GM23338 (cell line): ENCODE data around the gene VPS72. TPM values are rescaled to one million over a fixed set of nuclear protein-coding genes. Genes with fewer than 3 reads are reported as not detected.

Experiments used
- ATAC-seq: fragments of 200-7000 bp; cut with Tn5 transposase; 3 replicates; pipeline ENCODE4 v1.9.1; 2020
- DNase-seq: peaks from one replicate; pipeline ENCODE4 v3.0.0-alpha.2; 2015; ENCODE audit warnings: low spot score
- H2AFZ ChIP-seq: fragments of 200-600 bp; sonication (generic); 2 replicates; pipeline ENCODE4 v1.8.0; 2016; ENCODE audit warnings: antibody characterized with exemption, mild to moderate bottlenecking, moderate library complexity
- H3F3A ChIP-seq: fragments of 200-600 bp; sonication (generic); replicated peaks from 2 replicates; pipeline ENCODE4 v1.8.0; 2017; ENCODE audit warnings: antibody characterized with exemption, mixed run types, low read depth
- H3K27ac ChIP-seq: fragments of 200-600 bp; sonication (generic); 2 replicates; pipeline ENCODE4 v1.6.1; 2016; ENCODE audit warnings: low read depth
- H3K27me3 ChIP-seq: fragments of 200-600 bp; sonication (generic); 2 replicates; pipeline ENCODE4 v1.8.0; 2016; ENCODE audit warnings: mild to moderate bottlenecking, mixed run types, moderate library complexity; ENCODE audit not compliant: insufficient read depth
- H3K36me3 ChIP-seq: fragments of 200-600 bp; sonication (generic); 2 replicates; pipeline ENCODE4 v1.8.0; 2016; ENCODE audit warnings: mild to moderate bottlenecking; ENCODE audit not compliant: insufficient read depth
- H3K4me1 ChIP-seq: fragments of 200-600 bp; sonication (generic); 2 replicates; pipeline ENCODE4 v1.8.0; 2016; ENCODE audit warnings: mild to moderate bottlenecking, moderate library complexity; ENCODE audit not compliant: insufficient read depth
- H3K4me2 ChIP-seq: fragments of 200-600 bp; sonication (generic); 2 replicates; pipeline ENCODE4 v1.7.1; 2017; ENCODE audit warnings: mixed run types
- H3K4me3 ChIP-seq: fragments of 200-600 bp; sonication (generic); 2 replicates; pipeline ENCODE4 v1.6.1; 2016; ENCODE audit warnings: mixed run types
- H3K79me2 ChIP-seq: fragments of 200-600 bp; sonication (generic); replicated peaks from 2 replicates; pipeline ENCODE4 v1.8.0; 2017; ENCODE audit warnings: mild to moderate bottlenecking; ENCODE audit not compliant: insufficient read depth
- H3K9me2 ChIP-seq: fragments of 200-600 bp; sonication (generic); 2 replicates; pipeline ENCODE4 v1.8.0; 2017; ENCODE audit not compliant: insufficient read depth
- H4K20me1 ChIP-seq: fragments of 200-600 bp; sonication (generic); replicated peaks from 2 replicates; pipeline ENCODE4 v1.8.0; 2017; ENCODE audit warnings: mild to moderate bottlenecking; ENCODE audit not compliant: insufficient read depth
- H3K27ac Mint-ChIP-seq: 2 replicates; pipeline ENCODE4 v1.8.0; 2020; ENCODE audit warnings: inconsistent platforms, mild to moderate bottlenecking, moderate library complexity, mixed read lengths
- H3K27me3 Mint-ChIP-seq: 3 replicates; pipeline ENCODE4 v1.8.0; 2022; ENCODE audit warnings: low read depth, mild to moderate bottlenecking, moderate library complexity, mixed read lengths, inconsistent platforms; ENCODE audit not compliant: insufficient read depth, poor library complexity
- H3K36me3 Mint-ChIP-seq: 3 replicates; pipeline ENCODE4 v1.8.0; 2021; ENCODE audit warnings: low read depth, mild to moderate bottlenecking, inconsistent platforms, moderate library complexity, mixed read lengths
- H3K4me1 Mint-ChIP-seq: 3 replicates; pipeline ENCODE4 v1.8.0; 2020; ENCODE audit warnings: mild to moderate bottlenecking, inconsistent platforms, mixed read lengths
- H3K4me3 Mint-ChIP-seq: 3 replicates; pipeline ENCODE4 v1.8.0; 2021; ENCODE audit warnings: moderate library complexity, mild to moderate bottlenecking, inconsistent platforms, mixed read lengths
- H3K9me3 Mint-ChIP-seq: 3 replicates; pipeline ENCODE4 v1.8.0; 2020; ENCODE audit warnings: moderate library complexity, mild to moderate bottlenecking, inconsistent platforms, mixed read lengths
- CREB1 ChIP-seq: fragments of 250-450 bp; sonication (Bioruptor Pico); IDR thresholded peaks from 2 replicates; pipeline ENCODE4 v1.5.0; 2020; ENCODE audit warnings: low read depth, mild to moderate bottlenecking, moderate library complexity
- CTCF ChIP-seq, 2 experiments: fragments of 200-600 bp in 1 of 2; sonication (generic) in 1 of 2; conservative IDR thresholded peaks; 2 replicates each; pipeline versions ENCODE4 v1.5.1 to v1.6.1; 2016 to 2017; ENCODE audit warnings: antibody characterized with exemption in 2 of 2, low read depth in 2 of 2, mild to moderate bottlenecking in 2 of 2, moderate library complexity in 1 of 2
- EZH2phosphoT487 ChIP-seq: fragments of 200-600 bp; sonication (generic); IDR thresholded peaks from one replicate; pipeline ENCODE4 v1.8.1; 2018; ENCODE audit warnings: antibody characterized with exemption; ENCODE audit not compliant: unreplicated experiment
- REST ChIP-seq: IDR thresholded peaks from one replicate; pipeline ENCODE4 v1.6.1; 2018; ENCODE audit warnings: antibody characterized with exemption; ENCODE audit not compliant: unreplicated experiment
- ZNF114 ChIP-seq: fragments of 250-450 bp; sonication (Bioruptor Pico); IDR thresholded peaks from 2 replicates; pipeline ENCODE4 v1.5.0; 2020; ENCODE audit warnings: mild to moderate bottlenecking, moderate library complexity
- ZNF462 ChIP-seq: fragments of 250-450 bp; sonication (Bioruptor Pico); IDR thresholded peaks from 2 replicates; pipeline ENCODE4 v1.5.0; 2020; ENCODE audit warnings: mild to moderate bottlenecking, moderate library complexity
- polyA plus RNA-seq: library from polyadenylated mRNA; unstranded; fragments of >200 nt; fragmentation: Nextera tagmentation; extraction: Ambion mirVana; gene quantifications from 2 replicates; pipeline ENCODE4 v1.2.1, GENCODE V29; 2016
- total RNA-seq: library from RNA; depleted of rRNA; stranded (reverse); fragments of >200 nt; shearing (Covaris generic); gene quantifications from 2 replicates; pipeline ENCODE4 v1.2.3, GENCODE V29; 2014

VPS72 gene
- total and polyA plus RNA-seq, 2 experiments from 2014 or later = 60.2 to 90.3 TPM

- peaks cover 10% of the 10 kb centered on the region for H3K36me3 ChIP-seq
- DNase-seq (peak; percentile 54), ATAC-seq (peak; percentile 96)
- Mint-ChIP-seq H3K36me3 (peaks cover 58% of the 10 kb centered on the region), H3K4me1 (no peaks in the 10 kb centered on the region), H3K4me3 (no peak within 1 kb of the TSS), H3K9me3 (no peaks in the 10 kb centered on the region), H3K27me3 (peaks cover 3% of the 10 kb centered on the region), H3K27ac (peak within 1 kb of the TSS; percentile 68; the same call in 1 of the 2 replicates)
- H3K4me1 ChIP-seq = no peaks in the 10 kb centered on the region
- 0 out of 2 replicates have a peak, but pooled peaks cover 4% of the 10 kb centered on the region for H3F3A ChIP-seq
- TF ChIP-seq ZNF114 (CRISPR knock-in tag) (no peak), CTCF (conservative IDR thresholded peaks at IDR 0.05; ENCODE audit: low read depth in 2 of 2) (peak; percentile 58 to 63; a peak in 3 of 4 replicates), CREB1 (CRISPR knock-in tag) (no peak), EZH2phosphoT487 (no peak), ZNF462 (CRISPR knock-in tag) (no peak), REST (no peak)
- no peaks in the 10 kb centered on the region for H3K79me2 ChIP-seq
- H3K27me3 ChIP-seq = no peaks in the 10 kb centered on the region
- H4K20me1 ChIP-seq = no peaks in the 10 kb centered on the region; the same call in 1 of the 2 replicates
- no peak within 1 kb of the TSS for H3K4me3 ChIP-seq
- no peak within 1 kb of the TSS for H3K4me2 ChIP-seq
- H3K27ac ChIP-seq = no peak within 1 kb of the TSS
- no peaks in the 10 kb centered on the region for H3K9me2 ChIP-seq
- H2AFZ ChIP-seq = no peak within 1 kb of the TSS
Observed at GRCh38 chr1:151175863-151176262, 14.1 kb downstream of the VPS72 start, which contains the start of gene TMOD4. Gene TMOD4 (minus strand): TSS chr1:151175981. CDS start chr1:151174875, 1,106 bp downstream.
